ENCODE results near the gene SSBP2. TPM values are rescaled to one million over a fixed set of nuclear protein-coding genes. Genes with fewer than 3 reads are reported as not detected.
"Not testable (repeated sequence)": the region's sequence is repeated elsewhere in the genome, so short reads cannot be mapped to it uniquely, and the experiment has no call there.

Gene SSBP2
- total RNA-seq, 1 donor from 2014 or later: 26.7 TPM

GRCh38 chr5:81650987-81651386 lies 99.9 kb downstream of the SSBP2 start:
- no peak for ATAC-seq

DNA sequence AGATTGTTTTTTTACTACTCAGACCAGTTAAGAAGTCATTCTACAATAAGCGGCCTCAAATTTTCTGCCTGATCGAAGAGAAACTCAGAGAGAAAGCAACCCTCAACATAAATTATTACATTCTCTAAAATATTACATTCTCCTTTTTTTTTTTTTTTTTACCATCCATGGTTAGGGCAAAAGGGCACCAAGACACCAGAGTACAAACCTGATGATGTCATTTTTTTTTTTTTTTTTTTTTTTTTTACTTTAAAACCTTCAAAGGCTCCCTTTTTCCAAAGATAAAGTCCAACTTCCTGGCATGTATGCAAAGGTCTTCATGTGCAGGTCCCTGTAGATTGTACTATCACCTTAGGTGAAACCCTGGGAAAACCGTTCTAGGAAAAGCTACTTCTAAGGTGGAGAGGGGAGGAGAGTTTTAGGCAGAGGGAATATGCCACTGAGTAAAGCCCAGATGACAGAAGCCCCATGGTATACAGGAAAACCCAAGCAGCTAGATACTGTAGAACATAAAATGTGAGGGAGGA lies 104.4 kb downstream of the SSBP2 start:
- ATAC-seq: no peak

- ATAC-seq: no peak
Measured at GRCh38 chr5:81642210-81642609, 108.7 kb downstream of the SSBP2 start.

DNA sequence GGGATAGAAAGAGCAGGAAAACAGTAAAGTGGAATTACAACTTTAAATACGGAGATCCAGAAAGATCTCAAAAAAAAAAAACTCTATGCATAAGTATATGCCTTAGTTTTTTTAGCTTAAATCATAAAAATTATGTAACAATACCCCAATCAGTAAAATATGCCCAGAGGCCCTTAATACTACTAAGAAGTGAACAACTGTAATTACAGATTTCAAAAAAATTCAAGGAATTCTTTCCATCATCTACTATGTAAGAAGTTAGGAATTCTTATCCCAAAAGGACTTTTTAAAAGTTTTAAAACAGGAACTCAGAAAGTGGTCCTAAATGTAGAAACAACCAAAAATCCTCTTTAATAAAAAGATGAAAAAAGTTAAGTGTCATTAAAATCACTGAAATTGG lies 111.3 kb downstream of the SSBP2 start:
- ATAC-seq: no peak

GRCh38 chr5:81638471-81638870 lies 112.4 kb downstream of the SSBP2 start:
- no peak for ATAC-seq

DNA sequence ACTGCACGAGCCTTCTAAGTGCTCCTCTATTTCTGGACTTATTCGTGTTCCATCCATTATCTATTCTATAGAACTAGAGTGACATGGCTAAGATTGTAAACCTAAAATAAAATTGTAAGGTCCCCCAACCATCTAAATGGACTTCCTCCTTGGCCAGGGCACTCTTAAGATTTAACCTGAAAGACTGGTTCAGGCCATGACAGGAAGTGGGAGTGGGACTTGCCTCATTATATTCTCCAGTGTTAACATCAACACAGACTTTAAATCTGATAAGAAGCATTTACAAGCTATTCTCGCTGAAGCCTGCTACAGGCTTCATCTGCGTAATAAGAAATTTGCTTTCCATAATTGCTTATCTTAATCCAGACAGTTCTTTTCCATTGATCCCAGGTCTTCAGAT lies 117.0 kb downstream of the SSBP2 start:
- ATAC-seq: no peak

- no peak for ATAC-seq
Measured at GRCh38 chr5:81633471-81633870, 117.4 kb downstream of the SSBP2 start.

DNA sequence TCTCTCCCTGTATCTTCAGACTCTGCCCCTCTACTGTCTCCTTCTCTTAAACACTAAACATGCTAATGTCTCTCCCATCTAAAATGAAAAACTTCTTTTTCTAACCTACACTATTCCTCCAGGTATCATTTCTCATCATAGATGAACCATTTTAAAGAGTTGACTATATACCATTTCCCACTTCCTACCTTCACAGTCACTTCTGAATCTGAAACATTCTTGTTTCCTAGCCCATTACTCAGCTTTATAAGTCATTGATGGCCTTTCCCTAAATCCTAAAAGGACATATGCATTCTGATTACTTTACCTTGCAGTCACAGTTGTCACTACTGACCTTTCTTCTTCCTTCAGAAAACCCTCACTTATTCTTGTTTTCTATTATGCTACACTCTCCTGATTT lies 118.2 kb downstream of the SSBP2 start:
- ATAC-seq: no peak

DNA sequence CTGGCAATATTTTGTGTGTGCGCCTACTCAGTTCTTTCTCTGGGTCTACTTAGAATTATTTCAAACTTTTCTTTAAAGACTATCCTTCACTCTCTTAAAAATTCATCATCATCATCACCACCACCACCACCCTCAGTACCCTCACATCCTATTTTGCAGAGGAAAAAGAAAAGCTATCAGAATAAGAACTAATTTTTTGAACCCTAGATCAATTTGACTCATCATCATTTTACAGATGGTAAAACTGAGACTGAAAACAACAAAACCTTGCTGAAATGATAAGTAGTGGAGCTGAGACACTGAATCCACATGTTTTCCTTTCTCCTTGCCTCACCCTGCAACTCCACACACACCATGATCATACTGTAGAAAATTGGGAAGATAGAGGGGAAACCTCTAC lies 119.3 kb downstream of the SSBP2 start:
- no peak for ATAC-seq

GRCh38 chr5:81631124-81631523 lies 119.8 kb downstream of the SSBP2 start:
- no peak for ATAC-seq

DNA sequence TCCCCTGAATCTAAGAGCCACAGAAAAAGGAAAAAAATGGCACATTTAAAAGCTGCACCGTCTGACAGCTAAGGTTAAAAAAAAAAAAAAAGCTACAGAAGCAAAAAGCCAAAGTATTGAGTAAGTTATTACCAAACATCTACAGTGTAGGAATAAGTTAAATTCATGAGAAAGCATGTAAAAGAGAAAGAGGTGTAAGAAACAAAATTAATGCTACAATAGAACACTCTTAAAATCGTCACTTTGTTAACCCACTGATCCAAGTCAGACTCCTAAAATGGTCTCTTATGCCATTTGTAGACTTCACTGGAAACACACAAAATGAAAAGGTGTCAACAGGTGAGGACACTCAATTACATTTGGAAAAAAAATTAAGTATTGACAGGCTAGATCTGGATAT lies 120.2 kb downstream of the SSBP2 start:
- no peak for ATAC-seq

DNA sequence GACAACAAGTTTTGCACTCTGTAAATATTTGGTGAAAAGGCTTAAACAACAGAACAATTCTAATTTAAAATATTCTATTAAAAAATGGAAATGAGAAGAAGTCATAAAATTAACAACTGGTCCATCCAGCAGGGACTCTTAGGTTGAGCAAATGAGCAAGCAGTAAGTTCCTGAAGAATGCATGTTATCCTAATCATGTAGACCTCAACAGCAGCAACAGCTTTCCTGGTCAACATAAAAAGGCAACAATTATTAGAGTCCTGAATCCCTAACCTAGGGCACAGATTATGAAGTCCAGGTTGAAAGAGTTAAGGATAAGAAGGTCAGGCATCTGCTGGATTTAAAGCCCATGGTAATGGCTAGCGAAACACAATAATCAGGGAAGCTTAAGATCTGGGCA lies 120.9 kb downstream of the SSBP2 start:
- no peak for ATAC-seq

DNA sequence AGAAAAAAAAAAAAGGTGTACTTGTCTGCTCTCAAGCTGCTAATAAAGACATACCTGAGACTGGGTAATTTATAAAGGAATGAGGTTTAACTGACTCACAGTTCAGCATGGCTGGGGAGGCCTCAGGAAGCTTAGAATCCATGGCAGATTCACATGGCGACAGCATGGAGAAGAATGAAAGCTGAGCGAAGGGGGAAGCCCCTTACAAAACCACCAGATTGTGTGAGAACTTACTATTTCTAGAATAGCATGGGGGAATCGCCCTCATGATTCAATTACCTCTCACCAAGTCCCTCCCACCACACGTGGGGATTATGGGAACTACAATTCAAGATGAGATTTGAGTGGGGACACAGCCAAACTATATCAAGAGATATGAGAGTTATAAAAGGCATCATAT lies 122.8 kb downstream of the SSBP2 start:
- ATAC-seq: not testable (repeated sequence)

GRCh38 chr5:81626524-81626923 lies 124.4 kb downstream of the SSBP2 start:
- ATAC-seq: peak; percentile 36

- no peak for ATAC-seq
Measured at GRCh38 chr5:81609810-81610375, 141.0 kb downstream of the SSBP2 start.

DNA sequence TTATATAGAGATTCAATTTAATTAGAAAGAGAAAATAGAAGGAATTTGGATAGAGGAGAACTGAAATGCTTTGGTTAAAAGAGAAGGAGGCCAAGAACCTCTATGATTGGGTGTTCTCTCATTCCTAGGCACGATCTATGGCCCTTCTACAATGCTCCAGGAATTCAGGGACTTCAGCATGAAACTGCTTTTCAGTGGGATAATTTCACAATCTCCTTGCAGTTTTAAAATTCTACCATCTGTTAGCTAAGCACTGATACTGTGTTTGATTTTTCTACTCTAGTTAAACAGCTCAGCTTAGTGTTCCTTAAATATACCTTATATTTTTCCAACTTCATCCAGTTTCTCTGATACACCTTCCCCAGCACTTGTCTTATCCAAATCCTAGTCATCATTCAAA lies 141.9 kb downstream of the SSBP2 start:
- ATAC-seq: no peak

DNA sequence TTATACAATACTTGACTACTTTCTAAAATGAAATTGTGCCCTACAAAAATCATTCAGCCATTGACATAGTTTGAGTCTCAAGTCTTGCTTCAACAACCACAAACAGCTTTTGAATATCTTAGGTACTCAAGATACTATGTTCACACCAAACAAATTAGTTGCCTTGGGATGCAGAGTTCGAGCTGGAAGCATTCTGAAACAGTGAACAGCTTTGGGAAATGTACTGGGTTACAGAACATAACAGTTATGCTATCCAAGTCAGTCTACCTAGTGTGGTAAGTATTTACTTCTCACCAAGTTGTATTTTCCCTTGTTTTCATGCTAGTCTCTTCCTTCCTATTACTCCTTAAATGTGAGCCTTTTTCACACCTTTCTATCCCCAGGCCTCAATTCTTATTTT lies 143.2 kb downstream of the SSBP2 start:
- ATAC-seq: no peak

- no peak for ATAC-seq
Measured at GRCh38 chr5:81606150-81606549, 144.7 kb downstream of the SSBP2 start.

DNA sequence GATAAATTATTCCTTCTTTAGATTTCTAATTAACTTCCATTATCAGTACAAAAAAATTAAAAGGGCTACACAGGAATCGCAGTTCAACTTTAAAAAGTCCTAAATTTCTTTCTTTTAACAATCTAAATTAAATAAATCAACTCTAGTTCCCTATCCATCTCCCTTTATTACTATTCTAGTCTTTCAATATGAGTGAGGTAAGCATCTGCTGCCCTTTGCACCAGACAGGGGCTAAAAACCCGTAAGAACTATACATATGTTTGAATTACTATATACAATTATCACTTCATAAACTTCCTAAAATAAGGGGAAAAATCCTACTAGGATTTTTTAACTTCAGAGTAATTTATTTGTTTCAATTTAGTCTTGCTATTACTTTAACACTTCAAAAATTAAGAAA lies 145.6 kb downstream of the SSBP2 start:
- no peak for ATAC-seq

DNA sequence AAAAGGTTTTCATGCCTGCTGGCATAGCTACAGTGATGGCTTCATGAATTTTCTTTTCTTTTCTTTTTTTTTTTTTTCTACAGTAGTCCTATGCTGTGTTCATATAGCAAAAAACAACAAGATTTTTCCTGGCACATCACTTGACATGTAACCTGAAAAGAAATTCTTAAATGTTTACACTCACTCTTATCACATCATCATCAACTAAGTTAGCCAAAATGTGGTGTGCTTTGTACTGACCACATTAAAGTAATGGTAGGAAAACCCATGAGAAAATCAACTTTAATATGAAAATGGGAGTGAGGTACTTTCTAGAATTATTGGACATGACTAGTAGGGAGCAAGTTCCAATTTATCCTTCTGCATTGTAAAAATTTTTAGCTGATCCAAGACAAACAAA lies 146.7 kb downstream of the SSBP2 start:
- ATAC-seq: no peak

GRCh38 chr5:81601919-81602318 lies 149.0 kb downstream of the SSBP2 start:
- ATAC-seq: no peak

GRCh38 chr5:81592085-81592484 lies 158.8 kb downstream of the SSBP2 start:
- not testable (repeated sequence) for ATAC-seq

- no peak for ATAC-seq
Measured at GRCh38 chr5:81590498-81591384, 160.2 kb downstream of the SSBP2 start.

DNA sequence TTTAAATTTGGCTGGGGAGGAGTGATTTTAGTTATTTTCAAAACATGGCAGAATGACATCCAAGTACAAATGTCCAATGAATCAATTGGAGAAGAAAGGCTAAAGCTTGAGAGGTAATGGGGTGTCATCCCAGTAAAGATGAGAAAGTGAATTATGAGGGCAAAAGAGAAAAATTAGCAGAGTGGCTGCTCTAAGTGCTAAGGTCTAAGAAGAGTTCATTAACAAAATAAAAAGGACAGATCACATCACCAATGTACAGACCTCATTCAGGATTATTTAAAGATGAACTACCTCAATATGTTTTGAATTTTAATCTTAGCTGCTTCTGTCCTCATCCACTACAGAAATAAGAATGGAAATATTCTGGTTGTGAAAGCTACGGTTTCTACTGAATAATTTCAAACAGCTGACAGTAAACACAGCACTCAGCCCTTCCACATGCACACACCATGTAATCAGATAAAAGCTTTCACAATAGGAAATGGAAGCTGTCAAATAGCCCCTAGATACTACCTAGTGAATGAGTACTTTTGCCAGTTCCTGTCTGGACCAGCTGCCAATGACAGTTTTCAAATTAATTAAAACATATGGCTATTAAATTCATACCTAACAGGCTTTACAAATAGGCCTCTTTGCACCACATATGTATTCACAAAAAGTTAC lies 171.5 kb downstream of the SSBP2 start:
- ATAC-seq: no peak
